ENCODE data around the gene SLC26A11. TPM values are rescaled to one million over a fixed set of nuclear protein-coding genes. Genes with fewer than 3 reads are reported as not detected.

Gene SLC26A11
- total and polyA plus RNA-seq, 2 of the 13 experiments (the other 11 are each of a cell fraction or from before 2014, with no cell fraction given) = 8.7 to 13.2 TPM

GRCh38 chr17:80221351-80222105, 1.3 kb downstream of the SLC26A11 start (continued):
- TF ChIP-seq ZNF687 (CRISPR knock-in tag; IDR thresholded peaks at IDR 0.05) (0 out of 2 replicates have a peak, but pooled peaks have one; percentile 4), BORCS8-MEF2B (CRISPR knock-in tag; IDR thresholded peaks at IDR 0.05) (peak; percentile 7; the same call in 1 of the 2 replicates), UBTF (CRISPR knock-in tag; IDR thresholded peaks at IDR 0.05) (peak; percentile 30; the same call in 1 of the 2 replicates), ZNF766 (CRISPR knock-in tag; IDR thresholded peaks at IDR 0.05; ENCODE audit: borderline replicate concordance) (no peak), ZNF639 (CRISPR knock-in tag; conservative IDR thresholded peaks at IDR 0.05) (no peak), ZNF747 (CRISPR knock-in tag; IDR thresholded peaks at IDR 0.05; ENCODE audit: borderline replicate concordance) (no peak), MYNN (CRISPR knock-in tag; IDR thresholded peaks at IDR 0.05; ENCODE audit: low read depth) (no peak)

All from HepG2 (cell line).